ENCODE data around the gene HSD3B2. TPM values are rescaled to one million over a fixed set of nuclear protein-coding genes. Genes with fewer than 3 reads are reported as not detected.

HSD3B2 gene
- total RNA-seq, 1 donor from 2014 or later, result not detected

DNA sequence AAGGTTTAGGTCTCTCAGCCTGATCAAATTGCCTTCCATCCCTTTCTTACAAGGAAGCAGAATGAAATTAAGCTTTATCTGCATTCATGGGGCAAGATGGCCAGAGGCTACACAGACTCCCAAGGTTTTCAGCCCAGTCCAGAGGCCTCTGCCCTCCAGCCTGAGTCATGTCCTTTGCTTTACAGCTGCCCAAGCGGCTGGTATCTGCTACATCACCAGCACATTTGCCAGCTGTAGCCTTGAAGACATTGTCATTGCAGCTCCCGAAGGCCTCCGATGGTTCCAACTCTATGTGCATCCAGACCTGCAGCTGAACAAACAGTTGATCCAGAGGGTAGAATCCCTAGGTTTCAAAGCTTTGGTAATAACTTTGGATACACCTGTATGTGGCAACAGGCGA is 30.4 kb upstream of the HSD3B2 start:
- no peaks in the 10 kb centered on the region for H3K4me1 Mint-ChIP-seq (ENCODE audit: low read depth, unreplicated experiment)
- H3K27me3 Mint-ChIP-seq (ENCODE audit: unreplicated experiment), result no peaks in the 10 kb centered on the region
- no peak overlapping the region for H3K27ac Mint-ChIP-seq (ENCODE audit: unreplicated experiment)
- no peaks in the 10 kb centered on the region for H3K36me3 Mint-ChIP-seq (ENCODE audit: unreplicated experiment)
- TF ChIP-seq CTCF (IDR thresholded peaks at IDR 0.05; ENCODE audit: partially characterized antibody, unreplicated experiment), result no peak
- no peak for DNase-seq
- H3K4me3 Mint-ChIP-seq (ENCODE audit: unreplicated experiment), result no peak overlapping the region
- no peaks in the 10 kb centered on the region for H3K9me3 Mint-ChIP-seq (ENCODE audit: unreplicated experiment)

GRCh38 chr1:119385650-119386049 is 29.3 kb upstream of the HSD3B2 start:
- H3K4me3 Mint-ChIP-seq (ENCODE audit: unreplicated experiment), result no peak overlapping the region
- no peak overlapping the region for H3K27ac Mint-ChIP-seq (ENCODE audit: unreplicated experiment)
- no peaks in the 10 kb centered on the region for H3K9me3 Mint-ChIP-seq (ENCODE audit: unreplicated experiment)
- no peak for TF ChIP-seq CTCF (IDR thresholded peaks at IDR 0.05; ENCODE audit: partially characterized antibody, unreplicated experiment)
- no peaks in the 10 kb centered on the region for H3K36me3 Mint-ChIP-seq (ENCODE audit: unreplicated experiment)
- no peaks in the 10 kb centered on the region for H3K27me3 Mint-ChIP-seq (ENCODE audit: unreplicated experiment)
- no peaks in the 10 kb centered on the region for H3K4me1 Mint-ChIP-seq (ENCODE audit: low read depth, unreplicated experiment)
- DNase-seq, result no peak

DNA sequence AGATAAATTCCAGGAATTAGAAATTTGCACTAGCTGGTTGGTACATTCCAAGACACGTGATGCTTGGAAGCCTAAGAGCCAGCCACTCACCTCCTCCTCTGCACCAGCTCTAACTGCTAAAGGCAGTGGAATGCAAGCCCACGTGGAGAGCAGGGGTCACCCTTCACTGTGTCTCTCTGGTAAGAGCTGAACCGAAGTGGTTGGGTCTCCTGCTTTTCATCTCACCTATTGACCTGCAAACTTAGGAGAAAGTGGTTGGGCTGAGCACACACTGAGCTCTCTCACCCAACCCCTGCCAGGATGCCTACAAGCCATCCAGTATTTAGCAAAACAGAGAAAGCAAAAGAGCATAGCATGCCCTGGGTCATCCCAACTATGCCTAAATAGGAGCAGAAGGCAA is 27.1 kb upstream of the HSD3B2 start:
- no peak overlapping the region for H3K27ac Mint-ChIP-seq (ENCODE audit: unreplicated experiment)
- no peaks in the 10 kb centered on the region for H3K9me3 Mint-ChIP-seq (ENCODE audit: unreplicated experiment)
- no peak overlapping the region for H3K4me3 Mint-ChIP-seq (ENCODE audit: unreplicated experiment)
- no peaks in the 10 kb centered on the region for H3K4me1 Mint-ChIP-seq (ENCODE audit: low read depth, unreplicated experiment)
- TF ChIP-seq CTCF (IDR thresholded peaks at IDR 0.05; ENCODE audit: partially characterized antibody, unreplicated experiment), result no peak
- H3K27me3 Mint-ChIP-seq (ENCODE audit: unreplicated experiment), result no peaks in the 10 kb centered on the region
- DNase-seq, result no peak
- H3K36me3 Mint-ChIP-seq (ENCODE audit: unreplicated experiment), result no peaks in the 10 kb centered on the region

GRCh38 chr1:119388450-119388849 is 26.5 kb upstream of the HSD3B2 start:
- TF ChIP-seq CTCF (IDR thresholded peaks at IDR 0.05; ENCODE audit: partially characterized antibody, unreplicated experiment), result no peak
- Mint-ChIP-seq H3K27ac (ENCODE audit: unreplicated experiment) (no peak overlapping the region), H3K4me1 (ENCODE audit: low read depth, unreplicated experiment) (no peaks in the 10 kb centered on the region), H3K27me3 (ENCODE audit: unreplicated experiment) (no peaks in the 10 kb centered on the region), H3K36me3 (ENCODE audit: unreplicated experiment) (no peaks in the 10 kb centered on the region), H3K4me3 (ENCODE audit: unreplicated experiment) (no peak overlapping the region), H3K9me3 (ENCODE audit: unreplicated experiment) (no peaks in the 10 kb centered on the region)
- no peak for DNase-seq

DNA sequence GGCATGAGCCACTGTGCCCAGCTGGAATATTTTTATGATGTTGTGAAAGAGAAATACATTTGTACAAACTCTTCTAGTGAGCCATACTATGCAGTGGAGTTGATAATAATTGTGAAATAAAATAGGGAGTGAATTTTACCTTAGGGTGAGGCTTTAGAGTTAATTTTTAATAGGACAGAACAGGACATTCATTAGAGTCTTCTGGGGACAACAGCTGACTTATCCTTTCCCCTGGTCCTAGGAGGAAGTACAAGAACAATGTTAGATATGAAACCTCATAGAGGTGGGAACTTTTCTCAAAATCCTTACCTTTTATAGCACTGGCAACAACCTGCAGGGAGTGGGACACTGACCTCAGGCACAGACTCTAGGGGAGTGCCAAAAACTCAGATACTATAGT is 24.4 kb upstream of the HSD3B2 start:
- no peak overlapping the region for H3K27ac Mint-ChIP-seq (ENCODE audit: unreplicated experiment)
- no peaks in the 10 kb centered on the region for H3K27me3 Mint-ChIP-seq (ENCODE audit: unreplicated experiment)
- no peak overlapping the region for H3K4me3 Mint-ChIP-seq (ENCODE audit: unreplicated experiment)
- H3K36me3 Mint-ChIP-seq (ENCODE audit: unreplicated experiment), result no peaks in the 10 kb centered on the region
- TF ChIP-seq CTCF (IDR thresholded peaks at IDR 0.05; ENCODE audit: partially characterized antibody, unreplicated experiment), result no peak
- no peaks in the 10 kb centered on the region for H3K9me3 Mint-ChIP-seq (ENCODE audit: unreplicated experiment)
- no peak for DNase-seq
- no peaks in the 10 kb centered on the region for H3K4me1 Mint-ChIP-seq (ENCODE audit: low read depth, unreplicated experiment)
